ENCODE results near the gene PYM1.
"Not testable (repeated sequence)": the region's sequence is repeated elsewhere in the genome, so short reads cannot be mapped to it uniquely, and the experiment has no call there.

Gene PYM1

DNA sequence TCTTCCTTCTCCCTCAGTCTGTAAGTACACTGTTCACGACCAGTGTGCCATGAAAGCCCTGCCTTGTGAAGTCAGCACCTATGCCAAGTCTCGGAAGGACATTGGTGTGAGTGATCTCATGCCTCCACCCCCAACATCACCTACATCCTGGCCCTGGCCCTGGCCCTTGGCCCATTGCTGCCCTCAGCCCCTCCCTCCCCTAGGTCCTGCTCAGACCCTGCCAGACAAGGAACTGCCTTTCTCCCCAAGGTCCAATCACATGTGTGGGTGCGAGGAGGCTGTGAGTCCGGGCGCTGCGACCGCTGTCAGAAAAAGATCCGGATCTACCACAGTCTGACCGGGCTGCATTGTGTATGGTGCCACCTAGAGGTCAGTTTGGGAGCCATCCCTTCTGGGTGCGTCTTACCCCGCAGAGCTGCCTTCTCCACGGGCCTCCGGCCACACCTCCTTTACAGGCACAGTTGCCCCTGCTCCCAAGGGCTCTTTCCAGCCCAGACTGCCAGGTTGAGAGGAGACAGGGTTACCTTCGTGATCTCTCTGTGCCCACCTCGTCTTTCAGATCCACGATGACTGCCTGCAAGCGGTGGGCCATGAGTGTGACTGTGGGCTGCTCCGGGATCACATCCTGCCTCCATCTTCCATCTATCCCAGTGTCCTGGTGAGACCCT, 12.5 kb upstream of the PYM1 start:
- peak; percentile 71 for DNase-seq (ENCODE audit: low read depth, low spot score)

DNA sequence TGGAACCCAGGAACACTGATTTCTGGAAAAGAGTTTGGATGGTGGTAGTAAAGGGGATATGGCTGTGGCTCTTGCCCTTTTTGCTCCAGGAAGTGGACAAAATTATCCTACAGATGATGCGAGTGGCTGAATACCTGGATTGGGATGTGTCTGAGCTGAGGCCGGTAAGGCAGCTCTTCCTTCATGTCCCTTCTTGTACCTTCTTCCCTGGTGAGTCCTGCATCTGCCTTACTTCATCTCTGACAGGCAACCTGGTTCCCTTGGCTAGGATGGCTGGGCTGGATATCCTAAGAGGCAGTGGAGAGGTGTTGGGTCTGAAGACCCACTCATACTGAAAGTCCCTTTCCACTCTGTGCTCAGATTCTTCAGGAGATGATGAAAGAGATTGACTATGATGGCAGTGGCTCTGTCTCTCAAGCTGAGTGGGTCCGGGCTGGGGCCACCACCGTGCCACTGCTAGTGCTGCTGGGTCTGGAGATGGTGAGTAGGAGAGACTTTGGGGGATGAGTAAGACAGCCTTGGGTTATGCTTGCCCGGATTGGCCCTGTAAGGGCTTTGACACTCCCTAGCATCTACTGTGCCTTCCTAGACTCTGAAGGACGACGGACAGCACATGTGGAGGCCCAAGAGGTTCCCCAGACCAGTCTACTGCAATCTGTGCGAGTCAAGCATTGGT, 11.3 kb upstream of the PYM1 start:
- no peak for DNase-seq (ENCODE audit: low read depth, low spot score)

DNA sequence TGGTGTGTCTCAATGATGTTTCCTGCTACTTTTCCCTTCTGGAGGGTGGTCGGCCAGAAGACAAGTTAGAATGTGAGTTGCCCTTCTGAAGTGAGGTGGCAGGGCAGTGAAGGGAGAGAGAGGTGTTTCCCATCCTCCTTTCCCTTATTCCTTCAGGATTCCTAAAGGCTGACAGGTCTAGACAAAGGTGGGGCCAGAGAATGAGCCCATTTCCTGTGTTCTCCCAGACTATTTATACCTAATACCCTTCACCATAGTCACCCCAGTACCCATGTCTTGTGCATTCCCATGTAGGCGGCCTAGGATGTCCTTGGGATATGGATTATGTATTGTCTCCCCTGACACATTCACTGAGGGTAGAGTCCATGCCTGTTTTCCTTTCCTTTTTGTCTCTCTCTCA, 10.3 kb upstream of the PYM1 start:
- no peak for DNase-seq (ENCODE audit: low read depth, low spot score)

DNA sequence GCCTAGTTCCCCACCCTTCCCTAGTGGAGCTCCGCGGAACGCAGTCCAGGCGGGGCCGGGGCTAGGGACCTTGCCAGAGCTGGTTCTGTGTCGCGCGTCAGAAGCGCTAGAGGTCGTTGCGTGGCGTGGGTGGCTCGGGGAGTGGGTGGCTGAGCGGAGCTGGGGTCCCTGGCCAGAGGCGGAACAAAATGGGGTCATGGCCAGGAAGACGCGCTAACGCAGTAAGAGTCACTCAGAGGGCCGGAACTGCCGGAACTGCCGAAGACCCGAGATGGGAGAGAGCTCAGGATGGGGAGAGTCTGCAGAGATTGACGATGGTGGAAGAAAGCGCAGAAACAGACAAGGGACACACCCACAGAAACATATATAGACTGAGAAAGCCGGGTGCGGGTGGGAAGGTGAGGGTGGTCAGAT, 8.1 kb upstream of the PYM1 start:
- no peak for DNase-seq (ENCODE audit: low read depth, low spot score)

DNA sequence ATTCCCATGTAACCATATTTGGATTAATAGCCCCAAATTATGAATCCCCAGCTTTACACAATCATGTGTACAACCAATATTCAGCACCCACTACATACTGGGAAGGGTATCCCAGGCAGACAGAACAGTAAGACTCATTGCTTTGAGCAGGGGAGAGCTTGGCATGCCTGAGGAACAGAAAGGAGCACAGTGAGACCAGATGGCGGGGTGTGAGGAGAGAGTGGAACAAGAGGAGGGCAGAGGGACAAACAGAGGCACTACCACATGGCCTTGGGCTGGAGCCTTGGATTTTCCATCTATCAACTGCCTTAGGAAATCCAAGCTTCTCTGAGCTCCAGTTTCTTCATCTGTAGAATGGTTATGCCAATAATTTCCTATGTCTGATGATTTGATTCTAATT, 7.1 kb upstream of the PYM1 start:
- no peak for DNase-seq (ENCODE audit: low read depth, low spot score)

DNA sequence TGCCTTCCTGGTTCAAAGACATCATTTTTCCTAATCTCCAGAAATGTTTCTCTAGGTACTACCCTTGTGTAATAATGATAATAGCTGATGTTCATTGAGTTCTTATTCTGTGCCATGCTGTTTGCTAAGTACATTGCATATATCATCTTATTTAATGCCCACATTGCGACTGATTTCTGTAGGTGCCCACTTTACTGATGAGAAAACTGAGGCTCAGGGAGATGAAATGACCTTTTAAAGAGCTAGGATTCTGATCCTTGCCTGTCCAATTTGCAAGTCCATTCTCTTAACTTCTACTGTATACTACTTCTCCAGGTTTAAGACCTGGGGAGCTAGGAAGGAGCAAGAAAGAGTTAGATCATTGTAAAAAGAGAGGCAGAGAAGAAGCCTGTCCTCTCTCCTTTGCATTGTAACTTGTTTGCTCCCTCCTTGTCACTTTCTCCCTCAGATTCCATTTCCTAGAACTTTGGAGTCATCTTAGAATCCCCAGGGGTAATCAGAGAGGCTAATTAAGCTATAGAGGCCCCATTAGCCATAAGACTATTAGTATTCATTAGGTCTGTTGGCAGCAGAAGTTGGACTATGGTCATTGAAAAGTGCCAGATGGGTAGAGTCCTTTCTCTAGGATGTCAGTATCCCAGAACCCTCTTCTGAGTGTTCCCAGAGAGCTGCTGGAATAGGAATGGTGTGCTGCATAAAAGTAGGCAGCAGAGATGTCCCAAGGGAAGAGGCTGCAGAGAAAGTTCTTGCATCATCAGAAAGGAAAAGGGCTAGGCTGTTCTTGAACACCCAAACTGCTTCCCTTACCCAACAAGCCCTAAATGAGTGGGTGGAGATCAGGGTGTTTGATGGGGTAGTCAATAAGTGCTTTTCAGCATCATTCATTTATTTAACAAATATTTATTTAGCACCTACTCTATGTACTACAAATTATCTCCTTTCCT, 6.4 kb upstream of the PYM1 start:
- DNase-seq (ENCODE audit: low read depth, low spot score) = no peak

DNA sequence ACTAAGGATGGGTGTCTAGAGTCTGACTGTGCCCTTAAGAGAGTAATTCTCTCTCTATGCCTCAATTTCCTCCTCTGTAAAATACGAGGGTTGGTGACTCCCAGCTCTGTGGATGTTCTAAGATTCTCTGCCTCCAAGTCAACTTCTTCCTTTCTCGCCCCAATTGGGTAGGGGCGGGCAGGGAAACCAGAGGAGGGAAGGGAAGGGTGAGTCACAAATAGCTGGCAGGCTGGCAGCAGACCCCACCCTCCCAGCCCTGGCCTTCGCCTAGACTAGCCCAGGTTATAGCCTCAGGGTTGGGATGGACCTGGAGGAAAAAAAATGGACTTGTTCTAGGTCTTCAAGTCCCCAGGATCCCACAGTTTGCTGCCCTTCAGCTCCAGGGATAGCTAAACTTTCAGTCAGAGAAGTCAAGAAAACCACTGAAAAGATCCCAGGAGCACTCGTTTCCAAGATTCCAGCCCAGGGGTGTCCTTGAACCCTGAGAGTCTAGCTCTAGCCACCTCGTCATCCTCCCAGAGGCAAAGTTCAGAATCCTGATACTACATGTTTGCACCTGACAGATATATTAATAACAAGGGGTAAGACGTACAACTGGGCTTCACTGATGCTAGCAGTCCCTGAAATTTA, 5.6 kb upstream of the PYM1 start:
- no peak for DNase-seq (ENCODE audit: low read depth, low spot score)

DNA sequence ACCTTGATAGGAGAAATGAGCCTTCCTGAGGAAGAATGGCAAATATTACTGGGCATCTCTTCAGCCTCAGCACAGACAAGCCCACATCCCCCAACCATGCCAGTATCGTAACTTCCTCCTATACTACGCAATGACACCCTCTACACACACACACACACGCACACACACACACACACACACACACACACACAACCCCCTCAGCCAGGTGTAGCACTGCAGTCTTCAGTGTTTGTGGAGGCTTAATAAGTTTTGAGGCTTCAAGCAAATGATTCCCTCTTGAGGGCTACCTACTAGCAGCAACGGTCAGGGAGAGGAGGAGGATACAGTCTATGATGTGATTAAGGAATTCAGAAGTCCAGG, 4.8 kb upstream of the PYM1 start:
- DNase-seq (ENCODE audit: low read depth, low spot score) = no peak

DNA sequence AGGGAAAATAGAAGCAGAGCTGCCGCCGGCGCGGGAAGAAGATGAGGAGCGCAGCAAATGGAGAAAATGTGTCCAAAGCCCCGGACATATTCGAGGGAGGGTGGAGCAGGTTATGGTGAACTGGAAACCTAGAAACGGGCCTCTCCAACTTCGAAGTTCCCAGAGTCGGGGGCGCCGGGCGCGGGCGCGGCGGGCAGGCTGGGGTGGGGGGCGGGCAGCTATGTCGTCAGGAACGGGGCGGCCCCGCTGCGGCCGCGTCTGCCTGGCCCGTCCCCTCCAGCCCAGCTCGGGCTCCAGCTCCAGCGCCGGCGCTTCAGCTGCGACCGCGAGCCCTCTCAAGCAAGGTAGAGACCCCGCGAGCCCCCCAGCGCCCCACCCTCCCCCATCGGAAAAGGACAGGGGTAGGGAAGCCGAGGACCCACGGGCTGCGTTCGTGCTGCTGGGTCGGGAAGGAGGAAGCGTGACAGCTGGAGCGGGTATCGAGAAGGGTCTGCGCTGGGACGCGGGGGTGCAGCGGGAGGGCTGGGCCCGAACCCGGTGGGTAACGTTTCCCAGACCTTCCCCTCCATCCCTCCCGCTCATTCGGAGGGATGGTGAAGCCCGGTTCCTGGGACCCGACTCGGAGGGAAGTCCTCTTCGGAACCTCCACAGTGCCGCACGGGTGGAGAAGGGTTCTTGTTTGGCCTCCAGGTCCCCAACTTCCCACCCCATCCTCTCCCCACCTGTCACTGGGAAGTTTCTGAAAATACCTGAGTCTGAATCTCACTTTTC, 4.3 kb upstream of the PYM1 start:
- DNase-seq (ENCODE audit: low read depth, low spot score) = no peak

DNA sequence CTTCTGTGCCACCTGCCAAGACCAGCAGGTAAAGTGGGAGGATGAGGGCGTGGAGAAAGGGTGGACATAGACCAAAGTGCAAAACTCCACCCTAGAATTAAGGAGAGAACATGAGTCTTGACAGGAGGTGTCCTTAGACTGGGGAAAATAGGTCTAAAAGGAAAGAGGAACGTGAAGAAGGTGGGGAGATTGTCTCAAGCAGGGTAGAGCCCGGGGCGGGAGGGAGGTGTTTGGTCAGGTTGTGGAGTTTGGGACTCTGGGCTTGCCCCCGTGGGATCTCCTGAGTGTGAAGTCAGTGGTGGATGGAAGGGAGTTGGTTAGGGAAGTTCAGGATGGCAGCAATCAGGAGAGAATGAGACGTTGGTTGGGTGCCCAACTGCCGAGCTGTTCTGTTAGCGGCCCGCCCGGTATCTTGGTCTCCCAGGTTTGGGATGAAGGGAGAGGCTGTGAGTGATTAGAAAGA, 3.7 kb upstream of the PYM1 start:
- no peak for DNase-seq (ENCODE audit: low read depth, low spot score)

DNA sequence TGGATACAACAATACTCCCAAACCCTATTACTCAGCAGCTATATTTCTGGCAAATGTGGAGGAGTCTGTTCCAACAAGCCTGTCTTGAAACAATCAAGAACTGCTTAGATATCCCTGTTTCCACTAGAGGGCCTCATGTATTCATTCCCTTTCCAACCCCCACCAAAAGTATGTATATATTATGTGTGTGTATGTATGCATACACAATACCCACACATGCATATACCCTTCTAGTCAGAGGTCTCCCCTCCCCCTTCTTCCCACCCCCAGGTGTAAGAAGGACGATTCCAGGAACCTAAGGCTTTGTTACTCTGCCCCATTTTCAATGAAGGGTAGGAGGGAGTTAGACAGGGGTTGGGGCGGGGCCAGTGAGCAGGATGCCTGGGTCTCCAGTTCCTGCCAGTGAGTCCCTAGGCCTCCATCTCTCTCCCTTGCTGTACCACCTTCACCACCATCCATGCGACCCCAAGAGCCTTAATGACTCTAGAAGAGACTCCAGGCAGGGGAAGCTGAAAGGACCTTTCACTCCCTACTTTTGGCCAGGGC, 3.1 kb upstream of the PYM1 start, which contains the start of gene DGKA:
Gene DGKA (plus strand): TSS at position 392 of the 546 bp plus-strand sequence. CDS start 5,342 bp downstream, outside the sequence.
- DNase-seq (ENCODE audit: low read depth, low spot score) = peak; percentile 55

DNA sequence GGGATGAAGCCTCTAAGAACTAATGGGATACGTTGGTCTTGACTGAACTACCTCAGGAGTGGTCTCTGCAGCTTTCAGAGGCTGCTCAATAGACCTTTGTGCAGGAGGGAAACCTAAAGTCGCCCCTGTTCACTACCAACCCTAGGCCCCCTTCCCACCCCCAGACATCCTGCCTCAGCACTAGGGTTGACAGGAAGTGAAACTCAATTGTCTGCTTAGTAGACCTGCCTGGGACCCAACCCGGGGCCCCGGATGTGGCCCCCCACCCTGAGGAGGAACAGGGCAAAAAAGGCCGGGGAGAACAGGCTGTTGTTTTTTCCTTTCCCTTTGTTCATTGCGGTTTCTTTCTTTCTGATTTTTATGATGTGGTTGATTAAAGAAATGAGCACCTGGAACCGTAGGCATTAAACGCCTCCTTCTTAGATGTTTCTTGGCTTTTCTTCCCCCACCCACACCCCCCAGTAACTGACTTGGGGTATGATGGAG, 1.7 kb upstream of the PYM1 start:
- DNase-seq (ENCODE audit: low read depth, low spot score) = peak; percentile 70

DNA sequence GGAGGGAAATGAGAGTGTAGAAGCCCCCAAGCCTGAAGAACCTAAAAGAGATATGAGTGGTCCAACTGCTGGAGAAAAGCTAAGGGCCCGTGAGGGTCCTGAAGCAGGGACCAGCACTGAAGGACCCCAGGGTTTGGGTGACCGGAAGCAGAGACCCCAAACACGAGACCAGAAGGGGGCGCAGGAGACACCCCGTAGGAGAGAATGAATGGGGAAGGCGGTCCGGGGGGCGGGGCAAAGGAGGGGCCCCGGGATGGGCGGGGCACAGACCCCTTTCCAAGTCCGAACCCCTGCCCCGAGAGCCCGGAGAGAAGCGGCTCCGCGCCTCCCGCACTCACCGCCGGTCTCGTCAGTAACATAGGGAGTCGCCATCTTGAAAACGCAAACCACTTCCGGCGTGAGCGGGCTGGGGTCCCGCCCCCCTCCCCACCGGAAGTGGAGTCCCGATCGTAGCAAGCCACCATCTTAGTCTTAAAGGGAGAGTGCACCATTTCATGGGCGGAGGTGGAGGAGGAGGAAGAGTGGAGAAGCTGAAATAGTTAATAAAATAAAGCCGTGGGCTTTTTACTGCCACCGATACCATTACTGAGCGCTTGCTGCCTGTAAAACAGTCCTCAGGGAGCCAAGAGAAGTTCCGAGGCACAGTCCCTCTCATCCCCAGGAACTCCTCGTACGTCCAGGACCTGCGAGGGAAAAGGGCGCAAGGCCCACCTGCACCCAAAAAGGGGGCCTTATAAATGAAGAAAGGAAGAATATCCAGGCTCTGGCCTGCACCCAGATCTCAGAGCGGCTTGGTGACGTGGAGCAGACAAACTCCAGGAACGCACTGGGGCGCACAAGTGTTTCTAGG, 731 bp downstream of the PYM1 start:
- DNase-seq (ENCODE audit: low read depth, low spot score) = peak; percentile 80

DNA sequence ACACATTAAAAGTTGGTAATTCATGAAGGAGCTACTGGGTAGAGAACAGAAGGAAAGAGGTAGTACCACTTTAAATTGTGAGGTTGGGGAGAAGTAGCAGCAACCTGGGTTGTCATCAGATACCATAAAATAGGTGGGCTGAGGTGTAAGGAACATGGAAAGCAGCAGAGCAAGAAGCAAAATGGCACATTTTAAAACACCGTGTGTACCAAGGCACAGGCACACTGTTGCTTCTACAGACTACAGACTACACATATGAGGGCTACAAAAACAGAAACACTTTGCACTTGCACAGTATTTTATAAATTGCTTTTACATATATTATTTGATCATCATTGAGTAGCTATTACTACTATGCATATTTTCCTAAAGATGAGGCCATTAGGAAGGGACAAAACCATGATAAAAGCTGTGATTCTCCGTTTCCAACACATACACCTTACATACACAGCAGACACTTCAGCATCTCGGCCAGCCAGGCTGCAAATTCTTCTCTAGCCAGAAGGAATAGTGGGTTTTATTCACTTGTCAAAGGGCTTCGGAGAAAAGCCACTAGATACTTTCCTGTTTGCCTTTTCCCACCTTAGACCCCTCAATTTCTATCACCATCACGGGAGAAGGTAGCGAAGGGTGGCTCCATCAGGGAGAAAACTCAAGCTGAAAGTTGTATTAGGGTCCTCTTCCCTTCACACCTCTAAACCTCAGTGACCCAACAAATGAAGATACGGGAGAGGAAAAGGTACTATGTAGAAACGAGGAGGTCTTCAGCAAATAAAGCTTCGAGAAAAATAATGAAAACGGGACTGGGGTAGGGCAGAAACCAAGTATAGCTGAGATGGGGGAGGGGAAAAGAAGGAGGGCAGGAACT, 1.6 kb downstream of the PYM1 start:
- DNase-seq (ENCODE audit: low read depth, low spot score) = no peak

DNA sequence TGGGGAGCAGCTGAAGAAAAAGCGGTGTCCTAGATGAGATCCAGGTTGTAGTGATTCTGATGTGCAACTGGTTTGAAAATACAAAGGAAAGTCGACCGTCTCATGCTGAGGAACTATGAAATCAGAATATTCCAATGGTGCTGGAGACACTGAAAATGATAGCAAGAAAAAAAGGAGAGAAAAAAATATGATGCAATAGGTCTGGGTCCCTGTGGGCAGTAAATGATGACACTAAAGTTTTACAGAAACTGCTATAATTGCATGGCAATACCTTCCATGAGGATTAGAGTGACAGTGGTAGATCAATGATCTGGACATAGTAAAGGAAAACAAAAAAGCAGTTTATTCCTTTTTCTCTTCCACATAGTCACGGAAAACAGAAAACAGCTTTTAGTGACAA, 2.3 kb downstream of the PYM1 start:
- DNase-seq (ENCODE audit: low read depth, low spot score) = no peak

DNA sequence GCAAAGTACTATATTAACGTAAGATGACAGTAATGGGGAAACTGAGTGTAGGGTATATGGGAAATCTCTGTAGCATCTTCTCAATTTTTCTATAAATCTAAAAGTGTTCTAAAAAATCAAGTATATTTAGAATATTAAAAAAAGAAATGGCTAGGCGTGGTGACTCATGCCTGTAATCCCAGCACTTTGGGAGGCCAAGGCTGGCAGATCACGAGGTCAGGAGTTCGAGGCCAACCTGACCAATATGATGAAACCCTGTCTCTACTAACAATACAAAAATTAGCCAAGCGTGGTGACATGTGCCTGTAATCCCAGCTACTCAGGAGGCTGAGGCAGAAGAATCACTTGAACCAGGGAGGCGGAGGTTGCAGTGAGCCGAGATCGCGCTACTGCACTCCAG, 4.0 kb downstream of the PYM1 start:
- DNase-seq (ENCODE audit: low read depth, low spot score) = not testable (repeated sequence)

DNA sequence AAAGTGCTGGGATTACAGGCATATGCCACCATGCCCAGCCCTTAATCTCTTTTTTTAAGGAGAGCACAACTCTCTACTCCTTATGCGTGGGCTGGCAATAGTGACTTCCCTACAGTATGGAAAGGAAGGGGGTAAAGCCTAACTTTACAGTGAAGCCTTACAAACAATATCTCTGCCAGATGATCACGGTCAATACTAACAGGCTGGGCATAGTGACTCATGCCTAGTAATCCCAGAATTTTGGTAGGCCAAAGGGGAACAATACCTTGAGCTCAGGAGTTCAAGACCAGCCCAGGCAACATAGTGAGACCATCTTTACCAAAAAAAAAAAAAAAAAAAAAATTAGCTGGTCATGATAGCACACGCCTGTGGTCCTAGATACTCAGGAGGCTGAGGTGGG, 5.6 kb downstream of the PYM1 start:
- no peak for DNase-seq (ENCODE audit: low read depth, low spot score)

DNA sequence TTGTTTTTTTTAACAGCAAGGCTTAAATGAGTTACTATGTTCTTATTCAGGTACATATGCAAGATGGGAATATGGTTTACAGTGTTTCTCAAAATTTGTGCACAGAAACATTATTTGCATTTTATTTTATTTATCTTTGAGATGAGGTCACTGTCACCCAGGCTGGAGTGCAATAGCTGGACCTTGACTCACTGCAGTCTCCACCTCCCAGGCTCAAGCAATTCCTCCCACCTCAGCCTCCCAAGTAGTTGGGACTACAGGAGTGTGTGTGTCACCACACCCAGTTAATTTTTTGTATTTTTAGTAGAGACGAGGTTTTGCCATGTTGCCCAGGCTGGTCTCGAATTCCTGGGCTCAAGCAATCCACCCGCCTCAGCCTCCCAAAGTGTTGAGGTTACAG, 8.7 kb downstream of the PYM1 start:
- DNase-seq (ENCODE audit: low read depth, low spot score) = not testable (repeated sequence)

DNA sequence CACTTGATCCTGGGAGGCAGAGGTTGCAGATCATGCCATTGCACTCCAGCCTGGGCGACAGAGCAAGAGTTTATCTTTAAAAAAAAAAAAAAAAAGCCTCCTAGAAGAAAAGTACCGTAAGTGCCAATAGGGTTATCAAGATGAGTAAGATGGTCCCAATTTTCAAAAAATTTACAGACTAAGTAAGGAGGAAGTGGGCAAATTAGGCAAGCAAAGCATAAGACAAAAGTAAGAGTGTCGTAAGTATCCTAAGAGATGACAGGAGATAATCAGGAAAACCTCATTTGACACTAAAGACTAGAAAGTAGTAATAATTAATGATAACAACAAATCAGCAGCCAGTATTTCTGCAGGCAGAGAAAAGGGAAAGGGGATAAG, 12.2 kb downstream of the PYM1 start:
- no peak for DNase-seq (ENCODE audit: low read depth, low spot score)

Data from activated CD4-positive, CD25-positive, alpha-beta regulatory T cell treated with anti-CD3 and anti-CD28 coated beads, Interleukin-2, amount 50 U/mL, for 16 hours (primary cell).